SU-DHL-6 (cell line): ENCODE measurements around the gene KAZN.

ENCODE experiments used
- CTCF ChIP-seq: fragments of 200-600 bp; sonication (generic); IDR thresholded peaks from one replicate; pipeline ENCODE4 v1.5.1; 2017; ENCODE audit warnings: antibody characterized with exemption, mild to moderate bottlenecking, low read length, moderate library complexity; ENCODE audit not compliant: insufficient read depth, poor library complexity, severe bottlenecking
- EZH2phosphoT487 ChIP-seq: fragments of 200-600 bp; sonication (generic), shearing (Covaris generic); conservative IDR thresholded peaks from 2 replicates; pipeline ENCODE4 v1.6.1; 2018; ENCODE audit warnings: mild to moderate bottlenecking, antibody characterized with exemption, low read length, moderate library complexity, mixed read lengths

DNA sequence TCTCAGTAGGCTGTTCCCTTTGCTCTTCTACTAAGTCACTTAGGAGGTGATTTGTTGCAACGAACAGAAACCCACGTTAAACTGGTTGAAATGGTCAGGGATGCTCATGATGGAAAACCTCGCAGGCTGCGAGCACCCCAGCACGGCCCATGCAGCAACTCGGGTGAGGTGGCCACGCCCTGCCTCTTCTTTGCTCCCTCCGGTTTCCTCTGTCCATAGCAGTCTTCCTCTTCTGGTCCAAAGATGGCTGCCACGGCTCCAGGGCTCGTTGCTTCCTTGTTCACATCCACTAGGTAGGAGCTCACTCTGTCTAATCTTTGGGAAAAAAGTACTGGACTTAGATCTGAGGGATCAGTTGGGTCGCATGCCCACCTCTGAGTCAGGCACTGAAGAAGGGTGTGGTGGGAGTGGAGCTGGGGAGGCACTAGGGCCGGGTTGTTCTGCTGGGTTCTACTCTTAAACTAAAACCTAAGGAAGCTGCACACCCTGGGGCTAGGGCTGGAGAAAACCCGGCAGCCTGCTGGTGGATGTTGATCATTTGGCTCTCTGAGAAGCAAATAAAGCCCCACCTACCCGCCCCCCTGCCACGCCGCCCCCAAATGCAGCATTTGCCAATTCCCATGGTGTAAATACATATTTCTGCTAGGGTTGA is 31.0 kb downstream of the KAZN start:
- TF ChIP-seq EZH2phosphoT487 = no peak
- TF ChIP-seq CTCF = no peak
